ENCODE measurements around the gene POLE. TPM values are rescaled to one million over a fixed set of nuclear protein-coding genes. Genes with fewer than 3 reads are reported as not detected.

The POLE gene
- total RNA-seq, 1 donor from 2014 or later, result 72.5 TPM

DNA sequence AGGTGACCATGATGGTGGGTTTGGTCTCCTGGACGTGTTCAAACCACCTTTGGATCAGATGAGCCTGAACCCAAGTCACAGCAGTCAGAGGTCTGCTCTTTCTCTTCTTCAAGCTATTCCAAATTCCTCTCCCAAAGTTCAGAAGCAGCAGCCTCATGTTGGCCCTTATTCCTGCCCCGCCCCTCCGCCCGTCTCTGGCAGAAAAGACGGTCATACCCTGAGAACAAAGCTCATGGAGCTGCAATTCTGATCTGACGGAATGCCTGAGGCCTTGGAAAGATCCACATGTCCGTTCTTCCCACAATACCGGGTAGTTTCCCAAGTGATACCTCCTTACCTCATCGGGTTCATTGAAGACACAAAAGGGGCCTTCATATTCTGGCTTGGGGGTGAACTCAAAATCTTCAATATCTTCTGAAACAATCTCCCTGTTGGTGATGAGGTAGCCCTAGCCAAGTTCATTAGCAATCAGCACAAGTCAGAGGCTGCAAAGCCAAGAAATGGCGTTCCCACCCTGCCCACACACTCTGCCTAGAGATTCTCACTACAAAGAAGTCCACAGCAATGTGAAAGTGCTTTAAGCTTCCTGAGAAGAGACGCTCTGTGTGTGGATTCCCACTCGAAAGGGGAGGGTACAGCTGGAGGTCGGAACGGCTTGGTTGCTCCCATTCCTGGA is 11.2 kb downstream of the POLE start:
- TF ChIP-seq, protein P1, sequence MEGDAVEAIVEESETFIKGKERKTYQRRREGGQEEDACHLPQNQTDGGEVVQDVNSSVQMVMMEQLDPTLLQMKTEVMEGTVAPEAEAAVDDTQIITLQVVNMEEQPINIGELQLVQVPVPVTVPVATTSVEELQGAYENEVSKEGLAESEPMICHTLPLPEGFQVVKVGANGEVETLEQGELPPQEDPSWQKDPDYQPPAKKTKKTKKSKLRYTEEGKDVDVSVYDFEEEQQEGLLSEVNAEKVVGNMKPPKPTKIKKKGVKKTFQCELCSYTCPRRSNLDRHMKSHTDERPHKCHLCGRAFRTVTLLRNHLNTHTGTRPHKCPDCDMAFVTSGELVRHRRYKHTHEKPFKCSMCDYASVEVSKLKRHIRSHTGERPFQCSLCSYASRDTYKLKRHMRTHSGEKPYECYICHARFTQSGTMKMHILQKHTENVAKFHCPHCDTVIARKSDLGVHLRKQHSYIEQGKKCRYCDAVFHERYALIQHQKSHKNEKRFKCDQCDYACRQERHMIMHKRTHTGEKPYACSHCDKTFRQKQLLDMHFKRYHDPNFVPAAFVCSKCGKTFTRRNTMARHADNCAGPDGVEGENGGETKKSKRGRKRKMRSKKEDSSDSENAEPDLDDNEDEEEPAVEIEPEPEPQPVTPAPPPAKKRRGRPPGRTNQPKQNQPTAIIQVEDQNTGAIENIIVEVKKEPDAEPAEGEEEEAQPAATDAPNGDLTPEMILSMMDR (IDR thresholded peaks at IDR 0.05), result no peak
- Mint-ChIP-seq H3K4me3 (ENCODE audit: unreplicated experiment) (no peak overlapping the region), H3K9me3 (ENCODE audit: unreplicated experiment) (no peaks in the 10 kb centered on the region), H3K27ac (ENCODE audit: unreplicated experiment) (no peak overlapping the region), H3K27me3 (ENCODE audit: unreplicated experiment) (no peaks in the 10 kb centered on the region), H3K36me3 (ENCODE audit: unreplicated experiment) (peaks cover 38% of the 10 kb centered on the region), H3K4me1 (ENCODE audit: unreplicated experiment) (no peaks in the 10 kb centered on the region)
- no peak for DNase-seq (ENCODE audit: extremely low spot score, unreplicated experiment)

DNA sequence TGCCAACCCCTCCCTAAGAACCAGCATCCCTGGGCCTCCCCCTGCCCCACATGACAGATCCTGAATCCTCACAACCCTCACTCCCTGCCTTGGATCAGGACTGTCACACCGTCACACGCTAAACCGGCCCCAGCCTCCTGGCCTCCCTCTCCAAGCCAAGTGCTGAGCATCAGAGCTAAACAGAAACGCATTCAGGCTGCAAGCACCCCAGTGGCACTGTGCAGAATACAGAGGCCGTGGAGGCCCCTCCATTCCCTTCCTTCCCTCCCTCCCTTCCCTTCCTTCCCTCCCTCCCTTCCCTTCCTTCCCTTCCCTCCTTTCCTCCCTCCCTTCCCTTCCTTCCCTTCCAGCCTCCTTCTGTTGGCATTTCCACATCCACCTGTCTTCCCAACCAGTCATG is 12.6 kb downstream of the POLE start:
- DNase-seq (ENCODE audit: extremely low spot score, unreplicated experiment), result no peak
- Mint-ChIP-seq H3K4me1 (ENCODE audit: unreplicated experiment) (no peaks in the 10 kb centered on the region), H3K27me3 (ENCODE audit: unreplicated experiment) (no peaks in the 10 kb centered on the region), H3K36me3 (ENCODE audit: unreplicated experiment) (peaks cover 37% of the 10 kb centered on the region), H3K27ac (ENCODE audit: unreplicated experiment) (no peak overlapping the region), H3K4me3 (ENCODE audit: unreplicated experiment) (no peak overlapping the region), H3K9me3 (ENCODE audit: unreplicated experiment) (no peaks in the 10 kb centered on the region)
- TF ChIP-seq, protein P1 (IDR thresholded peaks at IDR 0.05), result no peak

DNA sequence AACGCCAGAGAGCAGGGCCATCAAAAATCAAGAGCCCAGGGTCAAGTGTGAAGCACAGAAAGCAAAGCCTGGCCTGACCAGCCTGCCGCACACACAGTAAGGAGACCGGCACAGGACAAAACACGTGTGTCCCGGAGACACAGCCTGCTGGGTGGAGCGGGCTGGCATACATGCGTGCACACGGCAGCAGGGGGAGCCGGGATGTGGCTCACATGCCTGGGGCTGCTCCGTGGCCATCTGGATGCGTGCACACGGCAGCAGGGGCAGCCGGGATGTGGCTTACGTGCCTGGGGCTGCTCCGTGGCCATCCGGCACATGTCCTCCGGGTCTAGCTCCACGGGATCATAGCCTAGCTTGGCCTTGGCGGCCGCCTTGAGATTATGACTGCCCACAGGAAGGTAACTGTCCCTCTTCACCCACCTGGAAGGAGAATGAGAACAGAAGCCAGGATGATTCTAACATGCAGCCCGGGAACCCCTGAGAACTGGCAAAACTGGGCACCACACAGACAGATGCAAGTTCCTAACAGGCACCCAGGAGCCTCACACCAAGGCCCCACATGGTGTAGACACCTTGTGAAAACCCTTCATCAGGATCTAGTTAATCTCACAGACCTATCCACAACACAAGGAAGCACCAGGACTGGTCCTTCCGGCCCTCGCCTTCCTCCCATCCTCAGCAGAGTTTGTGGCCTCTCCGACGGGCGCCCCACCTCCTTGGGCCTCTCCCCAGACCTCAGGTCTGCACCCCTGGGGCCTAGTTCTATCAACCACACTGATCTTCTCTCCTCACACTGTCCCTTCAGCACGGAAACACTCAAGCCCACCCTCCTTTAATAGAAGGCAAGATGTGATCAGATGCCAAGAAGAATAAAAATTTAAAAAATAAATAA is 13.6 kb downstream of the POLE start:
- no peaks in the 10 kb centered on the region for H3K9me3 Mint-ChIP-seq (ENCODE audit: unreplicated experiment)
- no peak overlapping the region for H3K4me3 Mint-ChIP-seq (ENCODE audit: unreplicated experiment)
- no peaks in the 10 kb centered on the region for H3K4me1 Mint-ChIP-seq (ENCODE audit: unreplicated experiment)
- H3K27ac Mint-ChIP-seq (ENCODE audit: unreplicated experiment), result no peak overlapping the region
- DNase-seq (ENCODE audit: extremely low spot score, unreplicated experiment), result no peak
- H3K36me3 Mint-ChIP-seq (ENCODE audit: unreplicated experiment), result peaks cover 41% of the 10 kb centered on the region
- TF ChIP-seq, protein P1 (IDR thresholded peaks at IDR 0.05), result no peak
- no peaks in the 10 kb centered on the region for H3K27me3 Mint-ChIP-seq (ENCODE audit: unreplicated experiment)

DNA sequence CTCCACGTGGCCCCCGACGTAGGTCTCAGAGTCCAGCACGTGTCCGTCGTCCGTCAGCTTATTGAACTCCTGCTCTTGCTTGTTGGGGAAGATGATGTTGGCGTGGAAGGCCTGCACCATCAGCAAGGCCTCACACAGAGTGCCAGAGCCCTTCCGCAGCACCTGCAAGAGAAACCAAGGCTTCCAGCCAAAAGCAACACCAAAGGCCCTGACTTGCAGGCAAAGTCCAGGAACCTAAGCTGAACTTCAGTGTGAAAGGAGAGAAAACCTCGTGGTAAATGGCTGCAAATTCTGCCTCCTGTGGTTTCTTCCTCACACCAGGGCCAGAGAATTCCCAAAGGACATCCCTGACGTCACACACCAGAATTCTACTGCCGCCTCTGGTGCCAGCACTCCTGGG is 14.5 kb downstream of the POLE start:
- no peaks in the 10 kb centered on the region for H3K4me1 Mint-ChIP-seq (ENCODE audit: unreplicated experiment)
- TF ChIP-seq, protein P1 (IDR thresholded peaks at IDR 0.05), result no peak
- no peak overlapping the region for H3K27ac Mint-ChIP-seq (ENCODE audit: unreplicated experiment)
- no peaks in the 10 kb centered on the region for H3K9me3 Mint-ChIP-seq (ENCODE audit: unreplicated experiment)
- H3K27me3 Mint-ChIP-seq (ENCODE audit: unreplicated experiment), result no peaks in the 10 kb centered on the region
- no peak for DNase-seq (ENCODE audit: extremely low spot score, unreplicated experiment)
- peaks cover 46% of the 10 kb centered on the region for H3K36me3 Mint-ChIP-seq (ENCODE audit: unreplicated experiment)
- no peak overlapping the region for H3K4me3 Mint-ChIP-seq (ENCODE audit: unreplicated experiment)

DNA sequence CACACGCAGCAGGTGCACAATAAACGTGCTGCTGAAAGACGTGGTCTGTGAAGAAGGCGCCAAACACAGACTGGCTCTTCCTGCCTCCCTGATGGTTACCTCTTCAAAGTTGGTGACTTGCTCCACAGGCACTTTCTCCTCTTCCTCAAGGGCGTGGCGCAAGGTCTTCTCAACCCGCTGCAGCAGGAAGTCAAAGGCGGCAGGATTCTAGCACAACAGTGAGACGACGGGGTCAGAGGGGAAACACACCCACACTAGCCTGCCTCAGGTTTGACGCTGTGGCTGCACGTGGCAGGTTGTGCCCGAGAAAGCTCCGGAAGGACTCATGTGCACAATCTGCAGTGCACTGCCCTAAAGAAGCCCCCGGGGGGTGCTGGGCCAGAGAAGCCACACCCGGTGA is 15.0 kb downstream of the POLE start:
- Mint-ChIP-seq H3K27ac (ENCODE audit: unreplicated experiment) (no peak overlapping the region), H3K9me3 (ENCODE audit: unreplicated experiment) (no peaks in the 10 kb centered on the region), H3K4me1 (ENCODE audit: unreplicated experiment) (no peaks in the 10 kb centered on the region), H3K36me3 (ENCODE audit: unreplicated experiment) (peaks cover 45% of the 10 kb centered on the region), H3K4me3 (ENCODE audit: unreplicated experiment) (no peak overlapping the region), H3K27me3 (ENCODE audit: unreplicated experiment) (no peaks in the 10 kb centered on the region)
- no peak for DNase-seq (ENCODE audit: extremely low spot score, unreplicated experiment)
- TF ChIP-seq, protein P1 (IDR thresholded peaks at IDR 0.05), result no peak

Measured in osteocyte (in vitro differentiated cells).